Activated CD8-positive, alpha-beta memory T cell treated with anti-CD3 and anti-CD28 coated beads for 24 hours (primary cell): ENCODE results near the gene CD7.

Experiments used
- DNase-seq: peaks from one replicate; pipeline ENCODE4 v3.0.0-alpha.2; 2020

Gene CD7

GRCh38 chr17:82314012-82314726, 3.2 kb downstream of the CD7 start:
- no peak for DNase-seq

GRCh38 chr17:82313195-82314011, 4.0 kb downstream of the CD7 start:
- DNase-seq = no peak

- no peak for DNase-seq
Measured at GRCh38 chr17:82311971-82312370, 5.4 kb downstream of the CD7 start.

DNA sequence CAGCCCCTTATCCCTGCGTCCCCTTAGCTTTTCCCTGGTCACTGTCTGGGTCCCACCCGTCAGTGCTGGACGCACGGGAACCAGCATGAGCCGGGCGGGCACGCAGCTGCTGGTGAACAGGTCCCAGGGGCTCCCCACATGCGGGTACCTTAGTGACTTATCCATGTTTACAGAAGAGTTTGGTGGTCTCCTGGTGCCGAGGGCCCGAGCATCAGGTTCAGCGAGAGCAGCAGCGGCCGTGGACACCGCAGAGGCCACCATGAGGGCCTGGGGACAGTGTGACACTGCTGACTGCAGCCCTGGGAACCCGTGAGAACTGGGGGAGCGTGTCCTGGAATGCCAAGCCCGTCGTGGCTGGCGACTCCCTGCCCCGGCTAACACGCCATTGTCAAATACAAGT, 6.5 kb downstream of the CD7 start:
- no peak for DNase-seq

GRCh38 chr17:82309656-82310570, 7.5 kb downstream of the CD7 start:
- no peak for DNase-seq

- DNase-seq = no peak
Measured at GRCh38 chr17:82305727-82306300, 11.6 kb downstream of the CD7 start.

DNA sequence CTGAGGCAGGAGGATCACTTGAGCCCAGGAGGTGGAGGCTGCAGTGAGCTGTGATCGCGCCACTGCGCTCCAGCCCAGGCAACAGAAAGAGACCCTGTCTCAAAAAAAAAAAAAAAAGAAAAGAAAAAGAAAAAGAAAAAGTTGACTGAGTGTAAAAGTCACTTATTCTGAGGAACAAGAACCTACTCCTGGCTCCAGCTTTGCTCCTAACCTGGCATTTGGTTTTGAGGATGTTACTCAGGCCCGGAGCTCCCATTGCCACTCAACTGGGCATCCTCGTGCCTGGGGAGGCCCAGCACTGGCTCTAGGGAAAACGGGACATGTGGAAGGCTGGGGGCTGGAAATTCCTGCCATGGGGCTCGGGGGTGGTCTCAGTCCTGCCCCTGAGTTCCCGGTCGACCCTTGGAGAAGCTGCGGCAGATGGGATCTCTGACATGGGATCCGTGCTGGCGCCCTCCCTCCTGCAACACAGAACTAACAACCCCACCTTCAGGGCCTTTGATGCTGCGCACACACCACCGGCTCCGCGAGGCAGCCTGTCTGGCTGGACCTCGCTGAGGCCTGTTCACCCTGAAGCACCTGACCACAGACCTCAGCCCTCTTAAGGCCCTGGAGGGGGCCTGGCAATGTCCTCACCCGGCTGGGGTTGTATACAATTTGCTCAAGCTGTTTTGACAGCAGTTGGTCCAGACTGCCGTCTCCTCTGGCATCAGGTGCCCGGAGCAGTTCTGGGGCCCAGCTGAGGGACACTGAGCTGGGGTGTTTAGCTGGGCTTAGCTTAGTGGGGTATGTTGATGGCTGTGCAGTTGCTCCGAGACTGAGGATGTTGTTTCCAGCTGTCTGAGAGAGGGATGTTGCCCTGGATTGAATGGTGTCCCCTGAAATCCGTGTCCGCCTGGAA, 12.3 kb downstream of the CD7 start:
- peak; percentile 74 for DNase-seq

- DNase-seq = no peak
Measured at GRCh38 chr17:82303944-82304808, 13.2 kb downstream of the CD7 start.

DNA sequence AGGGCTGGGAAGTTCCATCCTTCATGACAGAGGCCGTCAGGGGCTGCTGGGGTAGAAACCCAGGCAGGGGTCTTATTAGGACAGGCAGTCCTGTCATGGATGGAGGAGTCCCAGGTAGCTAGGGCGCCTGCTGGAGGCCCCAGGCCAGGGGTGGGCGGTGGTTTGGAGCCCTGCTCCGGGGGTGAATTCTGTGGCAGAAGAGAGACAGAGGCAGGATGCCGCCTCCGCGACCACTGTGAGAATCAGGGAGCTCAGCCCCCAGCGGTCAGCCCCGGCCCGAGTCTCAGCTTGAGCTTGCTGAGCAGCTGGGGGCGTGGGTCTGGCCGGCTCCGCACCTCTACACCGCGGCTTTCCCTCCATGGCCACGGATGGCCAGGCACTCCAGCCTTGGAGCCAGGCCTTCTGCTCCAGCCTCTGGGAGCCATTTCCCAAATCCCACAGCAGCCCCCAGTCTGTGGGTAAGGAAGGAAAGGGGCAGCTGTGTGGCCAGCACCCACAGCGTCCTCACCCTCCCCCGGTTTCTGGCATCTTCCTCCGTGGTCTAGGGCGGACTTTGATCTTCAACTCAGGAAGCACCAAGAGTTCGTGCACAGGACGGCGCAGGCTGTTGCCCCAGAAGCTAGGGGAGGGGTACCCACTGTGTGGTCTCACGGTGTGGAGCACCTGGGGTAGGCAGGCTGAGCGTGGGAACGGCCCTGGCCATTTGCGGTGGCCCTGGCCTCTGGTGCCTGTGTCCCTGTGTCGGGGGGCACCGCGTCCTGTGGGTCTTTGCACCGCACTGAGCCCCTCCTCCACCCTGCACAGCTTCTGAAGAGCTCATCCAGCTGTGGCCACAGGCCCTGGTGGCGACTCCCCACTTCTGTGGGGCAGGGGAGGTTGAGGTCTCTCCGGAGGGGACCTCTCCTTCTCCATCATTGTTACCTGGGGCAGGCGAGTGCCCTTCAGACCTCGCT, 14.1 kb downstream of the CD7 start:
- peak; percentile 77 for DNase-seq

DNA sequence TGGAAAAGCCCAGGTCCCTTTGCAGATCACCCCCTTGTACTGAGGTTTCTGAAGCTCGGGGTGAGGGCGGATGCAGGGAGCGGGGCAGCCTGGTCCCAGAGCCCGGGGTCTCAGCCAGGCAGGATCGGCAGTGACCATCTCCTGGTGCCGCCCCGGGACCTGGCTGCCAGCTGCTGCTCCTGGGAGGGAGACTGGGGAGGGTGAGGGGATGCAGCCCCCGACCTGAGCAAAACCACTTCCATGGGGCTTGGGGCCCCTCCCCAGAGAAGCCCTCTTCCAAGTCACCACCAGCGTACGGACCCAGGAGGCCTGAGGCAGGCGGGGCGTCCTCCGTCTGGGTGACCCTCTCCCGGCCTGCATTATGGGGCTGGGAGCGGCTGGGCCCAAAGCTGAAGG, 14.8 kb downstream of the CD7 start:
- no peak for DNase-seq

- peak; percentile 86 for DNase-seq
Measured at GRCh38 chr17:82301916-82302567, 15.4 kb downstream of the CD7 start.

DNA sequence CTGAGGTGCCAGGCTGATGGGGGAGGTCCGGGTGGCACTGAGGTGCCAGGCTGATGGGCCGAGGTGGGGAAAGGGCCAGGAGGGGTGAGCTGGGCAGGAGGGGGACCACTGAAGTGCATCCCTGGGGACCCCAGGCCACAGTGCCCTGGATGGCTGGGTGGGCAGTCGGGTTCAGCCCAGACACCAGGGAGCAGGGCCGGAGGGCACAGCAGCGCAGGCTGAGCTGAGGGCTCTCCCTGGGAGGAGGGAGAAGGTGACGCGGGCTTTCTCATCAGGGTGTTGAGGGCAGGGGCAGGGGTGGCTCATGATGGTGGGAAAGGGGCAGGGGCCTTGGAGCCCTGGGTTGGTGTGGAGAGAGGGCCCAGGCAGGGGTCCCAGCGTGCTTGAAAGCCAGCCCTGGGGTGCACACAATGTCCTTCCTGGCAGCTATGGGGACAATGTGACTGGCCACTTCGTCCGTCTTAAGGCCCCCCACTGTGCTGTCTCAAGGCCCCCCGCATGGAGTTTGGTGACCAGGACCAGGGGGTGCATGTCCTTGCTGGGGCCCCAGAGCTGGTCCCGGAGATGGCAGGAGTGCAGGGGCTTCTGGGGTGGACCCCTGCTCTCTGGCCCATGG, 16.0 kb downstream of the CD7 start:
- DNase-seq = no peak

DNA sequence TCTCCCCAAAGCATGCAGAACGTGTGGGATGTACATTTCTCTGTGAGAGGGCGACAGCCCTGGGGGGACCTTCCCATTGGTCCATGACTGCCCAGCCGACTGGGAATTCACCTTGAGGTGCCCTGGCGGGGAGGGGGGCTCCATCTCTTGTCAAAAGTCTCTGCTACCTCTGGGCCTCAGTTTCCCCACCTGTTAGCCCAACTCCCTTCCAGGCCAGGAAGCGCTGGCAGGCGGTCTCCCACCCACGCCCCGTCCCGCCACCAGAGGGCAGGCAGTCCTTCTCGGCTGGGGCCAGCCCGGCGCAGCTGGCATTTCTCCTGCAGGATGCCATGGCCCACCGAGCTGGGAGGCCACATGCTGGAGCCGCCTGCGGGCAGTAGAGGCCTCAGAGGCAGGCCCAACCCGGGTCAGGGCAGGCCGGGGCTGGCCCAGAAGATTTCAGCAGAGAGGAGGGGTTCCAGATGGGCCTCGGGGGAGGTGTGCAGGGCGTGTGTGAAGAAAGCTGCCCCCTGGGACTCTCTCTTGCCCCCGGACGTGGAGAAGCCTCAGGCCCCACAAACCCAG, 16.6 kb downstream of the CD7 start:
- peak; percentile 86 for DNase-seq

GRCh38 chr17:82300228-82300627, 17.2 kb downstream of the CD7 start:
- DNase-seq = no peak

GRCh38 chr17:82299452-82299851, 18.0 kb downstream of the CD7 start:
- no peak for DNase-seq

DNA sequence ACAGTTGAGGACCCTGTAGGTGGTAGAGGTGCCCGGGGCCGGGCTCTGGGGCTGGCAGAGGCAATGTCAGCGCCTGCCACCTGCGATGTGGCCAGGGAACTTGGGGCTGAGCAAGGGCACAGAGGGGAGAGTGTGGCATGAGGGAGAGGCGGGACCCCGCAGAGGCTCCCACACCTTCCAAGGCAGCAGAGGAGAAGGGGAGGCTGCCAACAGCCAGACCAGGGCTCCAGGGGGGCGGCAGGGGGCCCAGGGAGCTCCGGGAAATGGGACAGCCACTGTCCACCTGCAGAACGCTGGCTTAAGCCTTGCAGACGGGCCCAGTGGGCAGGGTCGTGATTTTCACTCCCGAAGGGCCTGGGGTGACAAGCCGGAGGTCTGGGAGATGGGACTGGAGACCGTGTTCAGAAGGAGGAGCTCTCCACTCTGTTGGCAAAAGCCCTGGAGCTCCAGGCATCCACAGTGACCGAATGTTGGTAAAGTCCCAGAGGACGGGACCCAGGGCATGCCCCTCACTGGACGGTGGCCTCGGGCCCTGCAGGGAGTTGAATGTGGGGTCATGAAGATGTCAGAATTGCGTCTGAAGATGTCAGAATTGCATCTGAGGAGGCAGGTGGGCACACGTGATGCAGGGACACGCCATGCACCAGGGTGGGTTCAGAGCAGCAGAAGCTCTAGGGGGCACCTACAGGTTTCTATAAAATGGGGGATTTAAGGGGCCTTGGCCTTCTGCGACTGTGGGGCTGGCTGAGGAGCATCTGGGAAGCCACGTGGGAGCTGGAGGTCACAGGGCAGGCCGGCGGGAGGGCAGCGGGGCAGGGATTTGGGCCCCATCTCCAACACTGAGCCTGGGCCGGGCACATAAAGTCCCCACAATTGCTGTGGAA, 18.6 kb downstream of the CD7 start:
- DNase-seq = peak; percentile 76
